Neural progenitor cell (in vitro differentiated cells): ENCODE data around the gene MRPS18B.

Experiments
- EZH2 ChIP-seq: fragments of 200-600 bp; sonication (generic); IDR thresholded peaks from 2 replicates; pipeline ENCODE4 v1.6.1; 2017; ENCODE audit warnings: antibody characterized with exemption, mild to moderate bottlenecking, moderate library complexity
- EZH2phosphoT487 ChIP-seq: fragments of 200-600 bp; sonication (generic); IDR thresholded peaks from 2 replicates; pipeline ENCODE4 v1.6.1; 2017; ENCODE audit warnings: antibody characterized with exemption
- TF ChIP-seq, protein P1 (sequence below): fragments of 200-600 bp; sonication (generic); IDR thresholded peaks from 2 replicates; pipeline ENCODE4 v1.5.1; 2017; ENCODE audit warnings: antibody characterized with exemption, mild to moderate bottlenecking

- TF ChIP-seq EZH2 (no peak), EZH2phosphoT487 (no peak)
- TF ChIP-seq, protein P1, sequence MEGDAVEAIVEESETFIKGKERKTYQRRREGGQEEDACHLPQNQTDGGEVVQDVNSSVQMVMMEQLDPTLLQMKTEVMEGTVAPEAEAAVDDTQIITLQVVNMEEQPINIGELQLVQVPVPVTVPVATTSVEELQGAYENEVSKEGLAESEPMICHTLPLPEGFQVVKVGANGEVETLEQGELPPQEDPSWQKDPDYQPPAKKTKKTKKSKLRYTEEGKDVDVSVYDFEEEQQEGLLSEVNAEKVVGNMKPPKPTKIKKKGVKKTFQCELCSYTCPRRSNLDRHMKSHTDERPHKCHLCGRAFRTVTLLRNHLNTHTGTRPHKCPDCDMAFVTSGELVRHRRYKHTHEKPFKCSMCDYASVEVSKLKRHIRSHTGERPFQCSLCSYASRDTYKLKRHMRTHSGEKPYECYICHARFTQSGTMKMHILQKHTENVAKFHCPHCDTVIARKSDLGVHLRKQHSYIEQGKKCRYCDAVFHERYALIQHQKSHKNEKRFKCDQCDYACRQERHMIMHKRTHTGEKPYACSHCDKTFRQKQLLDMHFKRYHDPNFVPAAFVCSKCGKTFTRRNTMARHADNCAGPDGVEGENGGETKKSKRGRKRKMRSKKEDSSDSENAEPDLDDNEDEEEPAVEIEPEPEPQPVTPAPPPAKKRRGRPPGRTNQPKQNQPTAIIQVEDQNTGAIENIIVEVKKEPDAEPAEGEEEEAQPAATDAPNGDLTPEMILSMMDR, result no peak
Measured at GRCh38 chr6:30646450-30647241, 29.0 kb downstream of the MRPS18B start, which contains the start of gene C6orf136.
